K562 (cell line): ENCODE results near the gene SLC48A1. TPM values are rescaled to one million over a fixed set of nuclear protein-coding genes. Genes with fewer than 3 reads are reported as not detected.

ENCODE experiments used
- BACH1 ChIP-seq: fragments of 200-800 bp; sonication (Bioruptor generic); IDR thresholded peaks from 2 replicates; pipeline ENCODE4 v1.6.1; 2016; ENCODE audit warnings: missing genetic modification characterization, missing compliant biosample characterization
- CBX3 ChIP-seq, 2 experiments: IDR thresholded peaks; 1 replicate in 1 of 2; 2 replicates in 1 of 2; pipeline ENCODE4 v1.6.1; 2012; ENCODE audit warnings: inconsistent platforms in 2 of 2, low read length in 2 of 2, borderline replicate concordance in 1 of 2, control low read depth in 1 of 2
- CHD2 ChIP-seq: IDR thresholded peaks from 2 replicates; pipeline ENCODE4 v1.6.1; 2011; ENCODE audit warnings: low read depth, low read length
- CREM ChIP-seq: IDR thresholded peaks from 2 replicates; pipeline ENCODE4 v1.6.1; 2014; ENCODE audit warnings: antibody characterized with exemption, low read depth
- DIDO1 ChIP-seq: fragments of 450-650 bp; IDR thresholded peaks from 2 replicates; pipeline ENCODE4 v1.6.1; 2016; ENCODE audit warnings: low read depth, missing biosample characterization, missing genetic modification characterization
- HDAC1 ChIP-seq, 2 experiments: fragments of 450-650 bp; IDR thresholded peaks; 2 replicates each; pipeline ENCODE4 v1.6.1; 2016 to 2017; ENCODE audit warnings: inconsistent platforms in 1 of 2, mild to moderate bottlenecking in 1 of 2, moderate library complexity in 1 of 2
- HDAC3 ChIP-seq: fragments of 450-650 bp; IDR thresholded peaks from 2 replicates; pipeline ENCODE4 v1.6.1; 2018; ENCODE audit warnings: borderline replicate concordance, mild to moderate bottlenecking, moderate library complexity; ENCODE audit not compliant: partially characterized antibody
- HINFP ChIP-seq: fragments of 450-650 bp; conservative IDR thresholded peaks from 2 replicates; pipeline ENCODE4 v1.6.1; 2016; ENCODE audit warnings: missing genetic modification characterization, low read depth, mild to moderate bottlenecking, control low read depth, missing compliant biosample characterization
- HIVEP1 ChIP-seq: fragments of 250-450 bp; sonication (Bioruptor Pico); IDR thresholded peaks from 2 replicates; pipeline ENCODE4 v1.4.0; 2020; ENCODE audit warnings: mild to moderate bottlenecking
- ILF3 ChIP-seq: fragments of 450-650 bp; IDR thresholded peaks from 2 replicates; pipeline ENCODE4 v1.6.1; 2018; ENCODE audit warnings: antibody characterized with exemption, mild to moderate bottlenecking, moderate library complexity, borderline replicate concordance
- JUN ChIP-seq, 2 experiments: sonication (generic) in 1 of 2; formaldehyde crosslinking in 1 of 2; IDR thresholded peaks; 2 replicates each; pipeline versions ENCODE4 v1.6.1 to v1.8.0; 2012 to 2022; ENCODE audit warnings: borderline replicate concordance in 2 of 2, mild to moderate bottlenecking in 2 of 2, improper control_type of control experiment in 1 of 2, low read depth in 1 of 2, low read length in 1 of 2, missing genetic modification reagents in 1 of 2
- MEIS2 ChIP-seq: fragments of 450-650 bp; IDR thresholded peaks from 2 replicates; pipeline ENCODE4 v1.6.1; 2014; ENCODE audit warnings: mild to moderate bottlenecking; ENCODE audit not compliant: partially characterized antibody
- PHB2 ChIP-seq: fragments of 450-650 bp; IDR thresholded peaks from 2 replicates; pipeline ENCODE4 v1.6.1; 2017; ENCODE audit warnings: low read depth
- TFAP4 ChIP-seq: sonication (generic); formaldehyde crosslinking; IDR thresholded peaks from 2 replicates; pipeline ENCODE4 v1.8.0; 2022; ENCODE audit warnings: missing genetic modification reagents, mild to moderate bottlenecking, moderate library complexity, borderline replicate concordance
- THAP7 ChIP-seq: fragments of 250-450 bp; sonication (Bioruptor Pico); IDR thresholded peaks from 2 replicates; pipeline ENCODE4 v1.5.0; 2021
- ZNF655 ChIP-seq: fragments of 250-450 bp; sonication (Bioruptor Pico); IDR thresholded peaks from 2 replicates; pipeline ENCODE4 v1.5.0; 2021
- polyA plus RNA-seq, 8 experiments: library from polyadenylated mRNA; depleted of rRNA in 4 of 8; stranded (reverse) in 5 of 8; unstranded in 3 of 8; fragments of >200 nt; fragmentation: Nextera tagmentation in 2 of 8; fragmentation: Illumina TruSeq in 1 of 8; extraction: Ambion mirVana in 2 of 8; extraction: Trizol in 1 of 8; gene quantifications; 2 replicates each; pipeline versions ENCODE4 v1.2.1 to v1.2.3, GENCODE V29; 2011 to 2014; ENCODE audit warnings: inconsistent platforms in 1 of 8, missing spikeins in 1 of 8
- total RNA-seq, 7 experiments: library from RNA; depleted of rRNA in 6 of 7; stranded (reverse); fragments of >200 nt in 6 of 7; fragmentation: Illumina TruSeq in 2 of 7; extraction: Trizol in 2 of 7; gene quantifications; 2 replicates each; pipeline versions ENCODE4 v1.2.1 to v1.2.3, GENCODE V29; 2011 to 2021; ENCODE audit warnings: low replicate concordance in 1 of 7
- TF ChIP-seq, protein P1 (sequence below): sonication (generic); formaldehyde crosslinking; IDR thresholded peaks from 2 replicates; pipeline ENCODE4 v1.4.0; 2020; ENCODE audit warnings: mild to moderate bottlenecking, missing genetic modification reagents
- TF ChIP-seq, protein P2 (sequence below): fragments of 250-450 bp; sonication (Bioruptor Pico); IDR thresholded peaks from 2 replicates; pipeline ENCODE4 v1.4.0; 2020; ENCODE audit warnings: mild to moderate bottlenecking, moderate library complexity, borderline replicate concordance

SLC48A1 gene
- total and polyA plus RNA-seq, 9 of the 15 experiments (the other 6 are each of a cell fraction or from before 2014, with no cell fraction given): 10.7 to 37.5 (median 18.7) TPM

GRCh38 chr12:47813511-47814196 lies 40.6 kb downstream of the SLC48A1 start (continued):
- TF ChIP-seq, protein P1, sequence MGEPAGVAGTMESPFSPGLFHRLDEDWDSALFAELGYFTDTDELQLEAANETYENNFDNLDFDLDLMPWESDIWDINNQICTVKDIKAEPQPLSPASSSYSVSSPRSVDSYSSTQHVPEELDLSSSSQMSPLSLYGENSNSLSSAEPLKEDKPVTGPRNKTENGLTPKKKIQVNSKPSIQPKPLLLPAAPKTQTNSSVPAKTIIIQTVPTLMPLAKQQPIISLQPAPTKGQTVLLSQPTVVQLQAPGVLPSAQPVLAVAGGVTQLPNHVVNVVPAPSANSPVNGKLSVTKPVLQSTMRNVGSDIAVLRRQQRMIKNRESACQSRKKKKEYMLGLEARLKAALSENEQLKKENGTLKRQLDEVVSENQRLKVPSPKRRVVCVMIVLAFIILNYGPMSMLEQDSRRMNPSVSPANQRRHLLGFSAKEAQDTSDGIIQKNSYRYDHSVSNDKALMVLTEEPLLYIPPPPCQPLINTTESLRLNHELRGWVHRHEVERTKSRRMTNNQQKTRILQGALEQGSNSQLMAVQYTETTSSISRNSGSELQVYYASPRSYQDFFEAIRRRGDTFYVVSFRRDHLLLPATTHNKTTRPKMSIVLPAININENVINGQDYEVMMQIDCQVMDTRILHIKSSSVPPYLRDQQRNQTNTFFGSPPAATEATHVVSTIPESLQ (CRISPR knock-in tag): no peak
- TF ChIP-seq CHD2 (no peak), DIDO1 (tag) (no peak), HDAC3 (no peak), TFAP4 (no peak), HIVEP1 (CRISPR knock-in tag) (no peak), ZNF655 (CRISPR knock-in tag) (no peak), HINFP (tag) (no peak), JUN (IDR thresholded peaks at IDR 0.05; ENCODE audit: borderline replicate concordance, low read depth, low read length) (no peak), JUN (CRISPR knock-in tag; IDR thresholded peaks at IDR 0.05; ENCODE audit: borderline replicate concordance) (no peak), ILF3 (no peak), MEIS2 (no peak), CREM (no peak), HDAC1 (IDR thresholded peaks at IDR 0.05) (no peak), THAP7 (CRISPR knock-in tag) (no peak), CBX3 (IDR thresholded peaks at IDR 0.05; ENCODE audit: borderline replicate concordance in 1 of 2, low read length in 2 of 2) (no peak), PHB2 (no peak), BACH1 (tag) (no peak)
- TF ChIP-seq, protein P2, sequence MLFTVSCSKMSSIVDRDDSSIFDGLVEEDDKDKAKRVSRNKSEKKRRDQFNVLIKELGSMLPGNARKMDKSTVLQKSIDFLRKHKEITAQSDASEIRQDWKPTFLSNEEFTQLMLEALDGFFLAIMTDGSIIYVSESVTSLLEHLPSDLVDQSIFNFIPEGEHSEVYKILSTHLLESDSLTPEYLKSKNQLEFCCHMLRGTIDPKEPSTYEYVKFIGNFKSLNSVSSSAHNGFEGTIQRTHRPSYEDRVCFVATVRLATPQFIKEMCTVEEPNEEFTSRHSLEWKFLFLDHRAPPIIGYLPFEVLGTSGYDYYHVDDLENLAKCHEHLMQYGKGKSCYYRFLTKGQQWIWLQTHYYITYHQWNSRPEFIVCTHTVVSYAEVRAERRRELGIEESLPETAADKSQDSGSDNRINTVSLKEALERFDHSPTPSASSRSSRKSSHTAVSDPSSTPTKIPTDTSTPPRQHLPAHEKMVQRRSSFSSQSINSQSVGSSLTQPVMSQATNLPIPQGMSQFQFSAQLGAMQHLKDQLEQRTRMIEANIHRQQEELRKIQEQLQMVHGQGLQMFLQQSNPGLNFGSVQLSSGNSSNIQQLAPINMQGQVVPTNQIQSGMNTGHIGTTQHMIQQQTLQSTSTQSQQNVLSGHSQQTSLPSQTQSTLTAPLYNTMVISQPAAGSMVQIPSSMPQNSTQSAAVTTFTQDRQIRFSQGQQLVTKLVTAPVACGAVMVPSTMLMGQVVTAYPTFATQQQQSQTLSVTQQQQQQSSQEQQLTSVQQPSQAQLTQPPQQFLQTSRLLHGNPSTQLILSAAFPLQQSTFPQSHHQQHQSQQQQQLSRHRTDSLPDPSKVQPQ: no peak
